GM06990 (cell line): ENCODE data around the gene SLC6A3.

Experiments used
- DNase-seq: peaks from one replicate; pipeline ENCODE4 v3.0.0-alpha.2; 2011; ENCODE audit not compliant: insufficient read length; ENCODE audit errors: extremely low read depth
- H3K27me3 ChIP-seq: replicated peaks from 2 replicates; pipeline ENCODE4 v1.6.0; 2011; ENCODE audit warnings: low read length; ENCODE audit not compliant: control insufficient read depth, insufficient read depth
- H3K36me3 ChIP-seq: 2 replicates; pipeline ENCODE4 v1.5.1; 2011; ENCODE audit warnings: low read length; ENCODE audit not compliant: control insufficient read depth, insufficient read depth
- H3K4me3 ChIP-seq: replicated peaks from 2 replicates; pipeline ENCODE4 v1.5.1; 2011; ENCODE audit warnings: low read depth, mild to moderate bottlenecking, control low read depth, low read length
- TF ChIP-seq, protein P1 (sequence below): IDR thresholded peaks from 2 replicates; pipeline ENCODE4 v1.5.1; 2011; ENCODE audit warnings: low read length, control low read depth, mild to moderate bottlenecking, inconsistent platforms; ENCODE audit not compliant: insufficient read depth, poor library complexity, severe bottlenecking

The SLC6A3 gene

DNA sequence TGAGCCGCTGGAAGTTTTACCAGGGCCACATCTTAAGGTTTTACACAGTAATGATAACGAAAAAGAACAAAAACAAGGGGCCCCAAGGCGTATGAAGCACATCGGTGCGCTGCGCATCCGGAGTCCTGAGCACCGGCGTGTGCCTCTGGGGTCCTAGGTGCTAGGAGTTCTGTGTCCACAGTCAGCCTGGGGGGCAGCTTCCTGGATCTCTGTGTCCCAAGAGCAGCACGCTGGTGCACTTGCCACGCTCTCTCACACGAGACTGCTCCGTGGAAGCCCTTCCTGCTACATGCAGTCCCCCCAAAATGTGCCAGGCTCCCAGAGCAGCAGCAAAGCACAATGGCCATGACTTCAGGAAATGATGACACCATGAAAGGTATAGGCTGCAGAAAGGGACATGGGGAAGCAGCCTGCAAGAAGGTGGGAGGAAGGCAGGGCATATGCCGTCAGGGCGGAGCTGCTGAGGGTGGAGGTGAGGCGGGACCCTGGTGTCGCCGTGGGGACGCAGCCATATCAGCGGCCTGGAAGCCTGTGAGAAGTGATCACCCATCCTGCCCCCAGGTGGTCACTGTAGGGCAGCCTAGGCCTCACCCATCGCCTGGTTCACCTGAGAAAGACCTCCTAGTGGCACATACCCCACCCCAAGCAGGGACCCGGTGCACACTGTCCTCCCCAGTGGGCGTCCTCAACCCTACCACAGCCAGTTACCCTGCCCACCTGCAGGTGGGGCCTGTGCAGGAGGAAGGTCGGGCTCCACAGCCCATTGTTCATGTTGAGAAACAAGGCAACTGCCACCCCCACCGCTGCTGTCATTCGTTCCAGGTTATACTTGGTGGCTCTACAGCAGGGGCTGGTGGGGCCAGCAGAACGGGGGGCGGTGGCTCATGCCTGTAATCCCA, 23.6 kb upstream of the SLC6A3 start:
- TF ChIP-seq, protein P1, sequence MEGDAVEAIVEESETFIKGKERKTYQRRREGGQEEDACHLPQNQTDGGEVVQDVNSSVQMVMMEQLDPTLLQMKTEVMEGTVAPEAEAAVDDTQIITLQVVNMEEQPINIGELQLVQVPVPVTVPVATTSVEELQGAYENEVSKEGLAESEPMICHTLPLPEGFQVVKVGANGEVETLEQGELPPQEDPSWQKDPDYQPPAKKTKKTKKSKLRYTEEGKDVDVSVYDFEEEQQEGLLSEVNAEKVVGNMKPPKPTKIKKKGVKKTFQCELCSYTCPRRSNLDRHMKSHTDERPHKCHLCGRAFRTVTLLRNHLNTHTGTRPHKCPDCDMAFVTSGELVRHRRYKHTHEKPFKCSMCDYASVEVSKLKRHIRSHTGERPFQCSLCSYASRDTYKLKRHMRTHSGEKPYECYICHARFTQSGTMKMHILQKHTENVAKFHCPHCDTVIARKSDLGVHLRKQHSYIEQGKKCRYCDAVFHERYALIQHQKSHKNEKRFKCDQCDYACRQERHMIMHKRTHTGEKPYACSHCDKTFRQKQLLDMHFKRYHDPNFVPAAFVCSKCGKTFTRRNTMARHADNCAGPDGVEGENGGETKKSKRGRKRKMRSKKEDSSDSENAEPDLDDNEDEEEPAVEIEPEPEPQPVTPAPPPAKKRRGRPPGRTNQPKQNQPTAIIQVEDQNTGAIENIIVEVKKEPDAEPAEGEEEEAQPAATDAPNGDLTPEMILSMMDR = no peak
- Histone ChIP-seq H3K4me3 (no peak overlapping the region), H3K36me3 (peaks cover 72% of the 10 kb centered on the region), H3K27me3 (no peaks in the 10 kb centered on the region)
- DNase-seq = no peak

DNA sequence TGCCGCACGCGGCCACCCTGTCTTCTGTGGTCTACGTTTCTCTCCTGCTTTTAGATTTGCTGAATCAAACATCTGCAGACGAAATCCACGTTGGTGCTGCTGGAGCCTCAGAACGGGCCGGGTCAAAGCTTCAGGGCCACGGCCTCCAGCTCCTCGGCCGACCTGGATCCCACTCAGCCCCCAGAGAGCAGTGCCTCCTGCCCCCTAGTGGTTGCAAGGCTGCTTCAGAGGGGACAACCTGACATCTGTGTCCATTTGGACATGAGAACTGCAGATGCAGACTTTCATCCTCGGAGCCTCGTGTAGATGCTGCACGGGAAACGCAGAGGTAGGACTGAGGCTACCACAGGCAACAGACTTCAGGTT, 23.0 kb upstream of the SLC6A3 start:
- no peak for DNase-seq
- Histone ChIP-seq H3K36me3 (peaks cover 75% of the 10 kb centered on the region), H3K4me3 (no peak overlapping the region), H3K27me3 (no peaks in the 10 kb centered on the region)
- TF ChIP-seq, protein P1 = peak; percentile 35

DNA sequence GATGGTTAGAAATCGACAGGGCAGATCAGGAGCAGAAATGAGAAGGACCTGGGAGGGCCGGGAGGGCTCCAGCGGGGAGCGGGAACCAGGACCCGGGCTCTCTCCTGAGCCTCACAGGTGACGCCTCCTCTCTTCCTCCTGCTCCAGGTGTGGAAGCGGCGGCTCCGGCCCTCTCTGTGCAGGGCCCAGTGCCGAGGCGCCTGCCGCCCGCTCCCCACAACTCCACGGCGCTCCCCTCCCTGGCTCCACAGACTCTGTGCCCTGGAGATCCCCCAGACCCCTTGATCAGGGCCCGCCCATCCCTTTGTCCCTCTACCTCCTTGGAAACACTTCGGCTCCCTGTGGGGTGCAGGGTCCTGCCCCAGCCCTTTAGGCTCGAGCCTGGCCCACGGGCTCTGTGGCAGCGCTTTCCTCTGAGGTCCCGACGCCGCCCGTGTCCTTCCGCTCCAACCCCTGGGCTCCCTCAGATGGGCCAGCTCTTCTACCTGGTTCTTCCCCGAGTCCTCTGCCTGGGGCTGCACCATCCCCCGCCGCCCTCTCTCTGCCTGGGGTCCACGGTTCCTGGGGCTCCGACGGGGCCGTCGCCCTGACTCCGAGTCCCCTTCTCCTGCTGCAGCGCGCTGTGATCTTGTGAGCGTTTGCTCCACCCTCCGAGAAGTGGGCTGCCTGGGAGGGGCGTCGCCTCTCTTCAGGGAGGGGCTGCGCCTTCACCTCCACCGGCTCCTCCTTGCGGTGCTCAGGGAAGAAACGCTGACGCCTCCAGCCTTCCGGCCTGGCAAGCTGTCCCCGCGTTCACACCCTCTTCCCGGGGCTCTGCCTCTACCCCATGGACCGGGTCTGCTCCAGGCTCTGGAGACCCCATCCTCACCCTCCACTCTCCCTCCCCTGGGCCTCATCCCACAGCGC, 22.4 kb upstream of the SLC6A3 start:
- peaks cover 73% of the 10 kb centered on the region for H3K36me3 ChIP-seq
- TF ChIP-seq, protein P1 = no peak
- DNase-seq = no peak
- H3K27me3 ChIP-seq = no peaks in the 10 kb centered on the region
- no peak overlapping the region for H3K4me3 ChIP-seq

DNA sequence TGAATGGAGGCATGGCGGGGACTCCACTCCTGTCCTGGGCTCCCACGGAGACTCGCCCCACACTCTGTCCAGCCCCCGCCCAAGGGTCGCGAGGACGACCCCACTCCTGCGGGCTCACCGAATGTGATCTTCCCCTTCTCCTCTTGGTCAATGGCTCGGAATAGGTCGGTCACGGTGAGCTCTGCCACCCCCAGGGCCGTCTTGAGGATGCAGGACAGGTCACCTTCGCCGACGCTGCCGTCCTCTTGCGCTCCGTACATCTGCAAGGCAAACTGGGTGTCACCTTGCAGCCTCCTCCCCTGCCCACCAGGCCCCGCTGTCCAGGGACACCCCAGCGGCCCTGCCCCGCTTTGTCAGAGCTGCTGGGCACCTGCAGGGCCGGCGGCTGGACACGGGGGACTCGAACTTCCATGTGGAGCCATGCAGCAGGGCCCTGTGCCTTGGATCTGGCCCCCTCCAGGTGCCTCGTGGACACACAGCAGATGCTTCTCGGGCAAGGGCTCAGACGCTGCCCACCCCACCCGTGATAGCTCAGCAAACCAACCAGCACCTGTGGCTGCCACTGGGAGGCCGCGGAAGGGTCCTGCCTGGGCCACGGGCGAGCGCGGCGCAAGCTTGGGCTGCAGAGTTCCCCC, 21.5 kb upstream of the SLC6A3 start:
- Histone ChIP-seq H3K4me3 (no peak overlapping the region), H3K36me3 (peaks cover 74% of the 10 kb centered on the region), H3K27me3 (no peaks in the 10 kb centered on the region)
- no peak for DNase-seq
- TF ChIP-seq, protein P1 = no peak

DNA sequence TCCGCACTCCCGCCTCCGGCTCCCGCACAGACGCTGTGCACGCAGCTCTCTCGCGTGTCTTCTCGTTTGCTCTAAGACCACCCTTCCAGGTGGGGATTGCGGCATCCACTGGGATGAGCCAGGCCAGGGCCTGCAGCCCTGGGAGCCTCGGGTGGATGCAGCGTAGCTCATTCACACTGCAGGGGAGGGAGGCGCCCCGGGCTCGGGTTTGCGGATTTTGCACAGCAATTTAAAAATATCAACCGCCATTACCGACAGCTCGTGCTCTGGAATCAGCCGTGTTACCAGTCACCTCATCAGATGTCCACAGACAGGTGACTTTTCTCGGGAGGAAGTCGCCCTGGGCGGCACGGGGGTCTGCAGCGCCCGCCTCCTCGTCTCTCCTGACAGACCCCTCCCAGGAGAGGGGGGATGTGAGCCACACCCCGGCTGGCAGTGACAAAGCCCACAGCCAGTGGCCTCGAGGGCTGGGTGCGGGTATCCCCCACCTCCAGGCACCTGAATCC, 20.8 kb upstream of the SLC6A3 start:
- TF ChIP-seq, protein P1 = no peak
- peaks cover 68% of the 10 kb centered on the region for H3K36me3 ChIP-seq
- DNase-seq = no peak
- H3K4me3 ChIP-seq = no peak overlapping the region
- H3K27me3 ChIP-seq = no peaks in the 10 kb centered on the region
